NK-92 (cell line): Measurements from ENCODE around the gene MDFI.

Source experiments
- DNase-seq: peaks from one replicate; lab custom pipeline; 2025; ENCODE audit not compliant: unreplicated experiment; lab: John Stamatoyannopoulos, UW

MDFI gene

DNA sequence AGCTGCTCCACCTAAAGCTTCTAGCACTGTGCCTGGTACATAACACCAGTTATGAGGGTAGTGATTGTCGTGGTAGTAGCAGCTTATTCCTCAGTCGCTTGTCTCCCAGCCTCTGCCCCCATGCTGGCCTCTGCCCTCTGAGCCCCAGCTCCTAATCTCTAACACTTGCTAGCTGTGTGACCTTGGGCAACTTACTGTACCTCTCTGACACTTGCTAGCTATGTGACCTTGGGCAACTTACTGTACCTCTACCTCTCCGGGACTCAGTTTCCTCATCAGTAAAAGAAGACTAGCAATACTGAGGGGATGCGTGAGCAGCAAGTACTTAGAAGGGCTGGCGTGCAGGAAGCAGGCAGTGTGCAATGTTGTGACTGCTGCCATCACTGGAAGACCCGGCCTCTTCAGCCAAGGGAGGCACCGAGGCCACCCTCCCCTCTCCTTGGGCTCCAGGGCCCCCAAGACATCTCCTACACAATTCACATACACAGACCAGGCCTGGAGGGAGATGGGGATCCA, 9.9 kb downstream of the MDFI start:
- no peak for DNase-seq

DNA sequence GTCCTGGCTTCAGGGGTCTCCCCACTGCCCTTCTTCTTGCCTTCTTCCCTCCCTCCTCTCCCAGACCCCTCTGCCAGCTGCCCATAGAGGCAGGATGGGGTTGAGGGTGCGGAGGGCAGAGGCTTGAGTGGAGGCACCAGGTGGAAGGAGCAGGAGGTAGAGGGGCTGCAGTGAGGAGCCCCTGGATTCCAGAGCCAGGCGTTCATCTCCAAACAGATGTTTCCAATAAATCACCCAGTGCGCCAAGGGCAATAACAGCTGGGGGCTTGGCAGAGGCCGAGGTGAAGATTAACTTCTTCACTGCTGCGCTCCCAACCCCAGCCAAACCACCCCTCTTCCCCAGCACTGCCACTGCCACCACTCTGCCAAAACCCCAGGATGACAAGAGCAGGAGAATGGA, 10.7 kb downstream of the MDFI start:
- no peak for DNase-seq

DNA sequence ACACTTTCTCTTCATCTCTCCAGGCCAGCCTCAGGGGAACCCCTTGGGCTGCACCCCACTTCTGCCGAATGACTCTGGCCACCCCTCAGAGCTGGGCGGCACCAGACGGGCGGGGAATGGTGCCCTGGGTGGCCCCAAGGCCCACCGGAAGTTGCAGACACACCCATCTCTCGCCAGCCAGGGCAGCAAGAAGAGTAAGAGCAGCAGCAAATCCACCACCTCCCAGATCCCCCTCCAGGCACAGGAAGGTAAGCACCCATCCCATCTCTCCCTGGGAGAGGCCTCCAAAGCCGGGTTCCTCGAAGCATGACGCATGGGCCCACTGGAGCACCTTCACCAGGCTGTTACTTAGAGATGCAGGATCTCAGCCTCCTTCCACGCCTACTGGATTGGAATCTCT, 11.3 kb downstream of the MDFI start:
- DNase-seq, result no peak

DNA sequence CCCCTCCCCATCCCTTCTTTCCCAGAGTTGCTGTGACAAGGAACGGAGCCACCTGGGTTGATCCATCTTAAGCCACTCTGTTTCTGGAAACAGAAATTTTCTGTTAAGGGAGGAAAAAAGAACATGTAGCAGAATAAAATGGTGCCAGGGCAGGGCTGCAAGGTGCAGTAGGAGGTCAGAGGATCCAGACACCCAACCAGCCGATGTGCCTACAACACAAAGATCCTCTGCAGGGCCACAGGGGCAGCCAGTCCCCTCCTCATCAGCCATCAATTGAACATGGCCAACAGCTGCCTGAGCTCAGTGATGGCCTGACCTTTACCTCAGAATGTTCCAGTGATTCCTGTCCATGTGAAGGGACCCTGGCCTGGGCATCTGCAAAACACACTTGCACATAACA, 11.9 kb downstream of the MDFI start:
- no peak for DNase-seq

DNA sequence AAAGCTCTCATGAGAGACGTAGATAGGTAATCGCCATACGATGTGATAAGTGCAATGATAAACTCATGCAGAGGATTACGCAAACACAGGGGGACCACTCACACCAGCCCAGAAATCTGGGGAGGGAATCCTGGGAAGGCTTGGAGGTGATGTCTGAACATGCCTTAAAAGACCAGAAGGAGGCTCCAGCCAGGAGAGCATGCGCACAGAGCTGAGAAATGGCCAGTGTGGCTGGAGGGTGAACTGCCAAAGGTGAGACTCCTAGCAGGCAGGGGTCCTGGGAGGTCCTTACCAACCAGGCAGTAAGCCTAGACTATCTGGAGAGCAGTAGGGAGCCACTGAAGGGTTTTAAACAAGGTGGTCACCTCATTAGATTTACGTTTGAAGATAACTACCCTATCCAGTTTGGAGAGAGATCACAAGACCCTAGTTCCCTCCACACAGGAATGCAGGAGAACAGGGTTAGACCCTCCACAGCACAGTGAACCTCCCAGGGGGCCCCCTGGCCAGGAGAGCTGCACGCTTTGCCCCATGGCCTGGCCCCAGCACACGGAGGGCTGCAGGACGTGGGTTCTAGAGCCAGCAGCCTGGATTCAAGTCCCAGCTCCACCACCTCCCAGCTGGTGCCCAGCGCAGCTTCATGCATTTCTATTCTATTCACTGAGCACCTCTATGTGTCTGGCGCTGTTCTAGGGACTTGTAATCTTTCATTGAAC, 13.1 kb downstream of the MDFI start:
- DNase-seq, result no peak

DNA sequence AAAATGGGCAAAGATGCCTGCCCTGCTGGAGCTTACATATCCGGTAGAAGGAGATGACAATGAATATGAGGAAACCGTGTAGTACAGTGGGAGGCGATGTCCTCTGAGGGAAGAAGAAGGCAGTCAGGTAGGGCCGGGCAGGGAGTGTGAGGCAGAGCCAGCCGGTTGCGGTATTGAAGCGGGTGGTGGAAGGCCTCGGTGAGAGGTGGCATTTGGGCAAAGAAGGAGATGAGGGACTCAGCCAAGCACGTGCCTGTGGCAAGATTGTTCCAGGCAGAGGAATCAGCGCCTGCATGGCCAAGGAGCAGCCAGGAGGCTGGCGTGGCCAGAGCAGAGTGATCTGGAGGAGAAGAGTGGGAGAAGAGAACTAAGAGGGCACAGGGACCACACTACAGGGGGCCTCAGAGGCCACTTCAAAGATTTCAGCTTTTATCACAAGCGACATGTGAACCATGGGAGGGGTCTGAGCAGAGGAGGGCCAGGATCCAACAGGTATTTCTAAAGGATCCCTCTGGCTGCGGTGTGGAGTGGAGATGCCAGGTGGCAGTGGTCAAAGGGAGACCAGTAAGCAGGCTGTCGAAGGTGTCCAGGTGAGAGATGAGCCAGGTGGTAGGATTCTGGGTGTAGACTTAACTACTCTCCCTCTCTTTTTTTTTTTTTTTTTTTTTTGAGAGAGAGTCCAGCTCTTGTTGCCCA, 13.8 kb downstream of the MDFI start:
- no peak for DNase-seq

DNA sequence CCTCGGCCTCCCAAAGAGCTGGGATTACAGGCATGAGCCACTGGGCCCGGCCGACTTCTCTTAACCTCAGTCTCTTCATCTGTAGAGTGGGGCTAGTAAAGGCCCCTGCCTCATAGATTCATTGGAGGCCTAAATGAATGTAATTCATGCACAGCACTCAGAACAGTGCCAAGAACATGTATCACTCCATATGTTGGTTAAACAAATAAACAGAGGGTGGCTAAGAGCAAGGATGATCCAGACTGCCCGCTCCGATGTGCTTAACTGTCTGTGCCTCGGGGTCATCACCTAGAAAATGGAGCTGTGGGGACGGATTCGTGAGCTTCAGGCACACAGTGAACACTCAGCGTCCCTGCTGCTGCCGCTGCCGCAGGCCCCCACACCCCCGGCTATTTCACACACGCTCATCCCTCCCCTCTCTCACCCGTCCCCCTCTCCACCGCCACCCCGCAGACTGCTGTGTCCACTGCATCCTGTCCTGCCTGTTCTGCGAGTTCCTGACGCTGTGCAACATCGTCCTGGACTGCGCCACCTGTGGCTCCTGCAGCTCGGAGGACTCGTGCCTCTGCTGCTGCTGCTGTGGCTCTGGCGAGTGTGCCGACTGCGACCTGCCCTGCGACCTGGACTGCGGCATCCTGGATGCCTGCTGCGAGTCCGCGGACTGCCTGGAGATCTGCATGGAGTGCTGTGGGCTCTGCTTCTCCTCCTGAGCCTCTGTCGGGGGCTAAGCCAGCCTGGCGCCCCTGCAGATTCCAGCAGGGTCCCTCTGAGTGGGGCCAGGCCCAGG, 14.8 kb downstream of the MDFI start:
- DNase-seq, result no peak

DNA sequence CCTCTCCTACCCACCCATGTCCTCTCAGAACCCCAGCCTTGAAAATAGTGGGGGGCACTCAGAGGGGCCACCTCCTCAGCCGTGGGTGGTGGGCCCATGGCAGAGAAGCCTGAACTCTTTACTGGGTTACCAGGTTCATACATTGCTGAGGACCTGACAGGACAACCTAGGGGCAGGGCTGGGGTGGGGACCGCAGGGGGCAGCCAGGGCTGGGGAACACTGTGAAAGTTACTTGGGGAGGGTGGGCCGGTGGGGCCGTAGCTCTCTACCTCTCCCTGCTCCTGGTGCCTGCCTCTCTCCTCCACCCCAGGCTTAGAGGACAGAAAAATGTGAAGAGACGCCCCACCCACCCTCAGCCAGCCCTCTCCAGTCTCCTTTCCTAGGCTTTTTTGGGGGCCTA, 15.4 kb downstream of the MDFI start:
- no peak for DNase-seq

DNA sequence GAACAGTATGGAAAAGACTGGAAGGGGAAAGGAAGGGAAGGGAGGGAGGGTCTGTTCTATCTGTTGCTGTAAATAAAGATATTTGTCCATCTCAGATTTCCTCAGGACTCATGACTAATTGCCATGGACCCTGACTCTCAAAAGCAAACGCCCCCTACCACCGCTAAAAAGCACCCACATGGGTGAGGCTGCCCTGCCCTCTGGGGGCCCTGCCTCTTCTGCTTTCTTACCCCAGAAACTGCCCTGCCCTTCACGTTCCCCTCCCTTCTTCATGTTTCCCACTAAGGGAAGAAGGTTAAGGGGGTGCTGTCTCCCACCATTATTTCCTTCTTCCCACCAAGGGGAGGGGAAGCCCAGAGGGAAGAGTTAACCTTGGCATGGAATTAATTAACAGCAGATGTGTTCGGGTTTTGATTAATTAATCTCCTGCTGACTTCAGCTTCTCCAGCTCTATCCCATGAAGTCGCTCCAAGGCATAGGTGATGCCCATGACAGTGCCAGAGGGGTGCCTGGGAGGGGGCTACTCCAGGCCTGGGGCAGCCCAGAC, 16.0 kb downstream of the MDFI start:
- DNase-seq, result no peak

DNA sequence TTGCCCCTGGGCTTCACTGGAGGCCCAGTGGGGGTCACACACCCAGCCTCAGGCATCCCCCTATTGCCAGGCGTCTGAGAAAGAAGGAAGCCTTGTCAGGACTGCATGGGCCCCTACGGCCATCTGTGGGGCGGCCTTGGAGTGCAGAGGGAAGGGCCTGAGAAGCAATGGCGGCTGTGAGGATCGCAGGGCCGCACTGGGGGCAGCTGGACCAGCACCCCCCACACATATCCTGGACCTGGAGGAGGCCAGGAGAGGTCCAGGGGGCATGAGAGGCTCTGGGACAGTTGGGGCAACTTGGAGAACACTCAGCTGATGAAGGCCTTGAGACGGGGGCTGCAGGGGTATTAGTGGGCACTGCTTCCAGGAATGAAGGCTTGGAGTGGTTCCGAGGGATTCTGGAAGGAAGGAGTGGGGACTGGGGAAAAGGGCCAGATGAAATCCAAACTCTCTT, 16.5 kb downstream of the MDFI start:
- DNase-seq, result no peak

DNA sequence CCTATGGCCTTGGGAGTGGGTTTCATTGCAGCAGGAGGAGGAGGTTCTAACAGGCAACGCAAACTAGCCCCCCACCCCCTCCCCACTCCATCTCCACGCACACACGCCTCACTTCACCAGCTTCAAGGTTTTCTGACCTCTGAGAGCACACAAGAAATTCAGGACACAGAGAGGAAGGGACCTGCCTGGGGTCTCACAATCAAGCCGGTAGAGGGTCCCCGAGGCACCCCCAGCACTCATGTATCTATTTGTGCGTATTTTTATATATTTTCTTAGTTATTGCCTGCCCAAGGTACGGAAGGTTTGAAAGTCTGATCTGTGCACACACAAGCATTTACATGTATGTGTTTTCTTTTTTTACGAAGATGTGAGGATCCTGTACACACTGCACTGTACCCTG, 16.9 kb downstream of the MDFI start:
- DNase-seq, result no peak

DNA sequence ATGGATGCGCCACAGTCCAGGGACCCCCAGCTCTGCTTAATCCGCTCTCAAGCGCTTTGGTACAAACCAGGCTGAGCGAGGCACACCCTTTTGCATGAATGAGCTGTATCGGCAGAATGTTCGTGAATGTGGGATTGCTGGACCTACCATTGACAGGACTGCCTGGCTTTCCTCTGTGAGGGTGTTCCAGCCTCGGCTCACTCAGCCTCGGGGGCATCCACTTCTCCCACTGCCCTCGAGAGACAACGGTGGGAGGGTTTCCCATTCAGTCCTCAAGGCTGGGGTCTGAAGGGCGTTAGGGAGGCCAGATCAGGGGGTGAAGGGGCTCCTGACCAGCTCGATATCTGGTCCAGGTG, 17.4 kb downstream of the MDFI start:
- no peak for DNase-seq

DNA sequence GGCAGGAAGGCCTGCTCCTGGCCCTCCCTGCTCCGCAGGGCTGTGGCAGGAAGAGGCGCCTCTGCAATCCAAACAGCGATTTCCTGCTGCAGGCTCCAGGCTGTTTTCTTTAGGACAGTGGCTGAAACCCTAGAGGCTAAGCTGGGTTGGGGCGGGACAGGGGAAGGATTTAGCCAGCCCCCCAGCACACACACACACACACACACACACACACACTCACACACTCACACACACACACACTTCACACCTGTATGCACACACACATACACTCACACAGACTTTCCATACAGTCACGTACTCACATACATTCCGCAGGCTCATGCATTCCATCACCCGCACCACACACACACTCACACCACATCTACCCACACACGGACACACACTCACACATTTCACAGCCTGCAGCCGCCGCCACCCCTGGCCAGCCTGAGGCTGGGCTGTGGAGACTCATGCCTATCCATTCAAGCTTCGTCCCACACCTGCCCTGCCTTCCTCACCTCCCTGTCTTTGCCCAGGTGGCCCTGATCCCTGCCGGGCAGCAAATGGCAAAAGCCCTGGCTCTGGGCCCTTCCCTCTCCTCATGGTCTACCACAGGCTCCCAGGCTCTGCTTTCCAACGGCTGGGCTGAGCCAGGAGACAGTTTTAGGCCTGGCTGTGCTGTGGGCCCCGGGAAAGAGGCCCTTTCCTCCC, 17.9 kb downstream of the MDFI start:
- DNase-seq, result no peak

DNA sequence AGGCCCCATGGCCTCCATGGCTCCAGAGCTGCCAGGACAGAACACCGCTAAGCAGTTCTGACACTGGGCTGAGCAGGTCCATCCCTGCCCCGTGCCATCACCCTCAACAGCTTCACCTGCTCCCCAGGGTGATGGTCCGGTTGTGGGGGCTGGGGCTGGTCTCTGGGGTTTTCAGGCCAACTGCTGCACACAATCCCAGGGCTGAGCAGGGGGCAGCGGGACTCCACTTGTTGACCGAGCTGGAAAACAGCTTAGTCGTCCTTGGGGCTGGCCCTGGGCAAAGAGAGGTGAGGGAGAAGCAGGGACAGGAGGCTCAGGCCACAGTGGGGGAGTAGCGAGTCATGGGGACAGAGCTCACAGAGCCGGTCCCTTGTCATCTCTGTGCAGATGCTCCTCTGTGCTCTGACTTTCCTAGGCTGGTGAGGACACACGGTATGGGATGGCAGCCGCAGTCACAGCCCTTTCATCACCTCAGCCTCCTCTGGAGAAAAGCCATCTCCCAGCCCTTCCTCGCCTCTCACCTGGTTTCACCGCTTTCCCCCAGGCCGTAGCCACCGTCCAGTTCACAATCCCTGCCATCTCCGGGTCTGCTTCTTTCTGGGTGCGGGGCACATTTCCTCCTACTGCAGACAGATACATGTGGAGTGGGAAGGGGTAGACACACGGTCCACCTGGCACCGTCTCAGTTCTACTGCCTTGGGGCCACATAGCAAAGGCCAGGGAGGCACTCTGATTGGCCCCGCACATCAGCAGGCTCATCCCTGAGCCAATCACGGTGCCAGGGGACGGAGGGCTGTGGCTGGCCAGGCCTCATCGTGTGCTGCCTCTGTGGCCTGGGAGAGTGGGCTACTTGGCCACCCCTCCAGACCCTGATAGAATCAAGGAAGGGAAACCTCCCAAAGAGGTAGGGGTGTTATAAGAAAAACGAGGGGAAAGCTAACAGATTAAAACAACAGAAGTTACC, 19.1 kb downstream of the MDFI start:
- DNase-seq, result no peak

DNA sequence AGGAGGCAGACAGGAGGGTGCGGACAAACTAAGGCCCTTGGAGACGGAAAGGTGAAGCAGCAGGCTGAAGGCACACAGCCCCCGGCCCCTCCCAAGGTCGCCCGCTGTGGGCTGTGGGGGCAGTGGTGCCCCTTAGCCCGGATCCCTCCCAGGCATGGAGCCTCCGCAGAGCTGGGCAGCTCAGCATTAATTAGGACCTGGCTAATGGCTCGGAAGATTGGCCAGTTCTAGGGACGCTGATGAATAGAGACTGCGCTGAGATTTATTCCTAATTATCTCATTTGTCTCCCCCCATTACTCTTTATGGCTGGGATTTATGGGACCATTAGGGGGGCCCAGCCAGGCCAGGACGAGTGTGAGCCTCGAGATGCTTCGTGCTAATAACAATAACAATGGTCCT, 20.4 kb downstream of the MDFI start:
- DNase-seq, result no peak

DNA sequence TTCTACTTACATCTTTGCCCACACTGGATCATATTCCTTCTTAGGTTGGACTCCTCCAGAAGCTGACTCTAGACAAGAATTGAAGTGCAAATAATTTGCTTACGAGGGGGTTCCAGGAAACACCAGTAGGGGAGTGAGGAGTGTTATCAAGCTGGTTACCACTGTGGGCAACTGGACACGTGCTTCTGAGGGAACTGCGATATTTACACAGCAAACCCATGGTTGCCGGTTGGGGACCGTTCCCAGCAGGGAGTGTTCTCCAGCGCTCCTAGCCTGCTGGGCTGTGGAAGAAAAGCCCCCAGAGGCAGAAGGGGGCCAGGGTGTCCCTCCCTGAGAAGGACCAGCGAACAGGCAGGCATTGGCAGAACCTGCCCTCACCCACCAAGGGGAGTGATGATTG, 21.7 kb downstream of the MDFI start:
- no peak for DNase-seq

DNA sequence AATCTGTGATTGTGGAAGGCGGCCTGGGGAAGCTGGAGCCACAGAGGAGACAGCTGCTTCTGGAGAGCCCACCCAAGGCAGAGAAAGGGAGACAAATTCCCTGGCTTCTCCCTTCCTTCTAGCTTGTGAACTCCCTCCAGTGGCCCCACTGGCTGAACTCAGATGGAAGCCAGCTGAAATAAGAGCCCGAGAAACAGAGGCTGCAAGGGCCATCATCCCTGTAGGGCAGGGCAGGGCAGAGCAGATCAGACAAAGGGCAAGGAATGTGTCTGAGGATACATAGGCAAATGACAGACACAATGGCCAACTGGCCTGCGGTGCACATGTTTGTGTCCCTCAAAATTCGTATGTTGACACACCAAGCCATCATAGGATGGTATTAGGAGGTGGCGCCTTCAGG, 25.3 kb downstream of the MDFI start:
- DNase-seq, result no peak

DNA sequence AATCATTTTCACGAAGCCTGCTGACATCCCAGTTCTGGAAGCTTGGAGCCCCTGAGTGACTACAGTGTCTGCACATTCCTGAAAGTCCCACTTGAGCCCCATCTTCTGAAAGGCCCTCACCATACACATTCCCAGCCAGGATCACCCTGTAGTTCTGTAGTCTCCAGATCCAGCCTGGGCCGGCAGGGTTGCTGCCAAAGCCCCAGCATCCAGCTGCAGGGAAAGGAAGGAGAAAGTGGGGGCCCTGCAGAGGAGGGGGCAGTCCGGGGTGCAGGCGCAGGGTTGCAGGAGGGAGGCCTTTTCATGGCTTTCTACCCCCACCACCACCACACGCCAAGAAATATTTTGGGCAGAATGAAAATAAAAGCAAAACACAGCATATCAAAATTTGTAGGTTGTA, 26.0 kb downstream of the MDFI start:
- no peak for DNase-seq

DNA sequence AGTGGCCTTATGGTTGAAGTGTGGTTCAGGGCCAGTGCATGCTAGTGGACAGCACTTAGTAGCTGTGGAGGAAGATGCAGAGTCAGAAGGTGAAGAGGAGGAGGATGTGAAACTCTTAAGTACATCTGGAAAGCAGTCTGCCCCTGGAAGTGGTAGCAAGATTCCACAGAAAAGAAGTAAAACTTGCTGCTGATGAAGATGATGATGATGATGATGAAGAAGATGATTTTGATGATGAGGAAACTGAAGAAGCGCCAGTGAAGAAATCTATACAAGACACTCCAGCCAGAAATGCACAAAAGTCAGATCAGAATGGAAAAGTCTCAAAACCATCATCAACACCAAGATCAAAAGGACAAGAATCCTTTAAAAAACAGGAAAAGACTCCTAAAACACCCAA, 28.9 kb downstream of the MDFI start:
- DNase-seq, result no peak

DNA sequence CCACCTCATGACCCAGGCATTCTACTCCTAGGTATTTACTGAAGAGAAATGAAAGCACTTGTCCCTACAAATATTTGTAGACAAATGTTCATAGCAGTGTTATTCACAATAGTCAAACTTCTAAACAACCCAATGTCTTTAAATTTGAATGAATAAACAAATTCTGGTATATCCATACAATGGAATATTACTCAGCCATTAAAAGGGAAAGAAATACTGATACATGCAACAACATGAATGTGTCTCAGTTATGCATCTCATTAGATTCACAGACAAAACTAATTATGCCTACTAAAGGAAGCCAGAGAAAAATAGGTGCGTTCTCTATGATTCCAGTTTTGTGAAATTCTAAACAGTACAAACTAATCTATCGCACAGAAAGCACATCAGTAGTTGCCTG, 30.7 kb downstream of the MDFI start:
- DNase-seq, result no peak
